ENCODE measurements around the gene PARD6A.

The PARD6A gene

DNA sequence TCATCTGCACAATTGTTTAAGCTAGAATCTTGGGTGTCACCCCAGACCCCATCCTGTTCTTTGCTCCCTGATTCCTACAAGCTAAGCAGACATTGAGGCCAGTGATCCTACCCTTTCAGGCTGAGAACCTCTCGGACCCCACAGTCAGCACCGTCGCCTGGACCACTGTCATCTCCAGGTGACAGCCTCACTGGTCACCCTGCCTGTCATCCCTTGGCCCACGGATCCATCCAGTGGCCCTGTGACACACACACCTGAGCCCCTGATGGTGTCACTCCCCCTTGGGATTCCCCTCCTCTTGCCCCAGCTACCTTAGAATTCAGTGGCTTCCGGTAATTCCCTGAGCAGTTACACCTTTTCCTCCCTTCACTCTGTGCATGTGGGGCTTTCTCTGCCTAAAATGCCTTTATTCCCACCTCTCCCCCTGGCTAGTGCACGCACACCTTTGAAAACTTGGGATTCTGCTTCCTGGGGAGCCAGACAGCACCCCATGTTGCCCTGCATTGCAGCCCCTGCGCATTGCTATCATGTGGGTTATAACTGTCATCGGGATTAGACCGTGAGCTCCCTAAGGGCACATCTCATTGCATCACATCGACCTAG lies 8.8 kb downstream of the PARD6A start:
- peaks cover 2% of the 10 kb centered on the region for H3K36me3 ChIP-seq
- no peaks in the 10 kb centered on the region for H3K27me3 ChIP-seq (ENCODE audit: insufficient read depth, low read depth, severe bottlenecking)
- no peaks in the 10 kb centered on the region for H3K9me3 ChIP-seq (ENCODE audit: severe bottlenecking)
- no peak overlapping the region for H3K4me3 ChIP-seq (ENCODE audit: low read depth, low read length)
- H3K27ac ChIP-seq = no peak overlapping the region
- DNase-seq = no peak
- TF ChIP-seq, protein P1, sequence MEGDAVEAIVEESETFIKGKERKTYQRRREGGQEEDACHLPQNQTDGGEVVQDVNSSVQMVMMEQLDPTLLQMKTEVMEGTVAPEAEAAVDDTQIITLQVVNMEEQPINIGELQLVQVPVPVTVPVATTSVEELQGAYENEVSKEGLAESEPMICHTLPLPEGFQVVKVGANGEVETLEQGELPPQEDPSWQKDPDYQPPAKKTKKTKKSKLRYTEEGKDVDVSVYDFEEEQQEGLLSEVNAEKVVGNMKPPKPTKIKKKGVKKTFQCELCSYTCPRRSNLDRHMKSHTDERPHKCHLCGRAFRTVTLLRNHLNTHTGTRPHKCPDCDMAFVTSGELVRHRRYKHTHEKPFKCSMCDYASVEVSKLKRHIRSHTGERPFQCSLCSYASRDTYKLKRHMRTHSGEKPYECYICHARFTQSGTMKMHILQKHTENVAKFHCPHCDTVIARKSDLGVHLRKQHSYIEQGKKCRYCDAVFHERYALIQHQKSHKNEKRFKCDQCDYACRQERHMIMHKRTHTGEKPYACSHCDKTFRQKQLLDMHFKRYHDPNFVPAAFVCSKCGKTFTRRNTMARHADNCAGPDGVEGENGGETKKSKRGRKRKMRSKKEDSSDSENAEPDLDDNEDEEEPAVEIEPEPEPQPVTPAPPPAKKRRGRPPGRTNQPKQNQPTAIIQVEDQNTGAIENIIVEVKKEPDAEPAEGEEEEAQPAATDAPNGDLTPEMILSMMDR (IDR thresholded peaks at IDR 0.05; ENCODE audit: low read depth, low read length) = no peak

DNA sequence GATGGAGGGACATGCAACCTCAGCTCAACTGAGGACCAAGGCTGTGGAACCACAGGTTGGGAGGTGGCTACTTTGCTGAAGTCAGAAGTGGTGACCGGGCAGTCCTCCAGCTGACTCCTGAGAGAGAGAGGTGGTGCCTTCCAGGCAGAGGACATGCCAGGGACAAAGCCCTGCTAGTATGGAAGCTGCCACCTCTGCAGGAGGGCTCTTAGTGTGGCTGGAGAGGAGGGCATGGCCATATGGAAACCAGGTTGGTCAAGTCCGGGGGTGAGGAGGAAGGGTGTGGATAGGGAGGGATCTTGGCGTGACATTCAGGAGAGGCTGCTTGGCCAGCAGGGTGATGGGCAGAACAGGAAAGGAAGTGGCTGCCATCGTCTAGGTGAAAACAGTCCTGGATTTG lies 11.5 kb downstream of the PARD6A start:
- Histone ChIP-seq H3K36me3 (peaks cover 1% of the 10 kb centered on the region), H3K9me3 (ENCODE audit: severe bottlenecking) (no peaks in the 10 kb centered on the region), H3K27me3 (ENCODE audit: insufficient read depth, low read depth, severe bottlenecking) (no peaks in the 10 kb centered on the region), H3K27ac (no peak overlapping the region), H3K4me3 (ENCODE audit: low read depth, low read length) (no peak overlapping the region)
- TF ChIP-seq, protein P1 (IDR thresholded peaks at IDR 0.05; ENCODE audit: low read depth, low read length) = no peak
- DNase-seq = no peak

DNA sequence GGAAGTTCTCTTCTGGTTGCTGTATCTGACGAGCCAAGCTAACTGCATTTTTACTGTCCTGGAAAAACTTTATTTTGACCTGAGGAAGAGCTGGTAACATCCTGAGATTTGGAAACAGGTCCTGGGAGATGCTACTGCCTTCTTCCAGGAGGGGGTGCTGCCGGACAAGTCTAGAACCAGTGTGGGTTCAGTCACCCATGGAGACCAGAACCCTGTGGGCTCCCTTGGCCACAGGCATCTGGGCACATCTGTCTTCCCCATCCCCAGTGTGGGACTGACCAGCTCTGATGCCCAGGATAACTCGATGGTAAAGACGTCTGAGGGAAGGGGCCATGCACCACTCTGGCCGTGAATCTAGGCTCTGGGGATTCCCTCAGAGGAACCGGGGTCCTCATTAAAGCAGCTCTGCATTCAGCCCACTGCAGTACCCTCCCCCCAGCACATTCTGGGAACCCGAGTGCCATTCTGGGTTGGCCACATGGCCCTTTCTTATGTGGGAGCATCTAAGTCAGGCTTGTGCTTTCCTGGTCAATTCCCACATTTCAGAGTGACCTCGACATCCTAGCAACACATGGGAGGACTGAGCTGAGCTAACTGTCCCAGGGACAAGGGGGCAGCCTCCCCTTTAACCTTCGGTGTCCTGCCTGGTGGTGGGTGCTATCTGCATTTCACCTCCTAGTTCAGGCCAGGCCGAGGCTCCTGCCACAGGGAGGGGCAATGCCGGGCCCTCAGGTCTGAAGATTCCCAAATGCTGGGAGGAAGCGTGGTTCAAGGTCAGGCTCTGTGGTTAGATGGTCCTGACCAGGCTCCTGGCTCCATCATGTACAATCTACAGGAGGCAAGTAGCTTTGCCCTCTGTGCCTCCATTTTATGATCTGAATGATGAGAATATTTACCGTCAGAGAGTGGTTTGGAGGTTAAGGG lies 12.2 kb downstream of the PARD6A start:
- TF ChIP-seq, protein P1 (IDR thresholded peaks at IDR 0.05; ENCODE audit: low read depth, low read length) = peak; percentile 87
- Histone ChIP-seq H3K9me3 (ENCODE audit: severe bottlenecking) (no peaks in the 10 kb centered on the region), H3K27ac (no peak overlapping the region), H3K4me3 (ENCODE audit: low read depth, low read length) (no peak overlapping the region), H3K27me3 (ENCODE audit: insufficient read depth, low read depth, severe bottlenecking) (no peaks in the 10 kb centered on the region), H3K36me3 (peaks cover 6% of the 10 kb centered on the region)
- DNase-seq = peak; percentile 74

DNA sequence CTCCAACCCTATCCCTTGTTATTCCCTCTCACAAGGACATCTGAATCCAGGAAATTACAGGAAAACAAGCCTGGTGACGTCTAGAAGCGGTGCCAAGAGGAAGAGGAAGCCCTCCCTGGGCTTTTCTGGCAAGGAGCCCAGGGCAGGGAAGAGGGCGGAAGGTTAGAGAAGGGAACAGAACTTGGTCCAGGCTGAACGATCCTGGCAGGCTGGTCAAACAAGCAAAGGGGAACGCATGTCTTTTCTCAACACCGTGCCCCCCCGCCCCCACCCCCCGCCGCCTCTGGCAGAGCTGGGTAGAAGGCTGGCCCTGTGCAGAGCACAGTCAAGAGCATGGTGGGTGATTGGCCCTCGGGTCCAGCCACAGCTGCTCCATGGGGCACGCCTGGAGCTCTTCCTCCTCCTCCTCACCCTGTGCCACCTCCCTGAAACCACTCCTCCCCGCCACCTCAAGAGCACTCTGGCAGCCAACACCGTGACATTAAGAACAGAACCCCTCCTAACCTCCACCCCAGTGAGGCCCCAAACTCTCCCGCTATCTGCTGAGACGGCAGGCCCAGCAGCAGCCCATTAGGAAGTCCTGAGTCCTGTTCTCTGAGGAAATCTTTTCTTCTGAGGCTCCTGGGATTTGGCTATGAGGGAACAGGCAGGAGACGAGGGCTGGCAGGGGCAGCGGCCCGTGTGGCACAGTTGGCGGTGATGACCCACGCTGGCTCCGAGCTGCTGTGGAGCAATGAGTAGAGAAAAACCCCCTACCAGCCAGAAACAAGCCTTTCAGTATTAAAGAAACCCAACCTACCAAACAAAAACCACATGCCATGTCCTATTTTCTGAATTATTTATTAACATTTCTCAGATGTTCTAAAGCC lies 13.2 kb downstream of the PARD6A start:
- Histone ChIP-seq H3K36me3 (peaks cover 6% of the 10 kb centered on the region), H3K27ac (no peak overlapping the region), H3K4me3 (ENCODE audit: low read depth, low read length) (no peak overlapping the region), H3K27me3 (ENCODE audit: insufficient read depth, low read depth, severe bottlenecking) (no peaks in the 10 kb centered on the region), H3K9me3 (ENCODE audit: severe bottlenecking) (no peaks in the 10 kb centered on the region)
- TF ChIP-seq, protein P1 (IDR thresholded peaks at IDR 0.05; ENCODE audit: low read depth, low read length) = no peak
- DNase-seq = no peak

DNA sequence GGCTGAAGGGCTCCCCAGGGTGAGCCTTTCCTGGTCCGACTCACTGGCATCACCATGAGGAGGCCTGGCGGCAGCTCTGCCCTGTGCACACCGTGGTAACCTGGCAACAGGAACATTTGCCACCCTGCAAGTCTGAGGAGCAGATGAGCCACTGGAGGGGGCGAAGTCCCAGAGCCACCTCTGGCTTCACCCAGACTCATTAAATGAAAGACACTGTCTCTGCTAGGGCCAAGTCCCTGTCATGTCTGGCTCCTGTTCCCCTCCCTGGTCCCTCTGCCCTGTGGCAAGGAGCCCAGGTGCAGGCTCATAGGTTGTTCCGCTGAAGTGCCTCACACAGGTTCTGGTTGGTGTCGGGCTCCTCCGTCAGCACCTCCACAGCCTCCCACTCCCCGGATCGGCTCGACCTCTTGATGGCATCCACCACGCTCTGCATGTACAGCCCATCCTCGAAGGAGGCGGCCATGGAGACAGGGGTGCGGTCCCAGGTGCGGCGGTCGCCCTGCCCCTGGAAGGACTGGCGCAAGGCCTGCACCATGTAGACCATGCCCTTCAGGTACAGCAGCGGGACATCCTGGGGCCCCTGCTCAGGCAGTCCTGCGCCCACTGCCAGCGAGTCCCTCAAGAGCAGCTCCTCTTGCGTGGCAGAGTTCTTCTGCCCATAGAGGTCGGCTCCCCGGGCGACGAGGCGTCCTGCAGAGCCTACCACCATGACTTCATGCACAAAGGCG lies 14.3 kb downstream of the PARD6A start:
- Histone ChIP-seq H3K4me3 (ENCODE audit: low read depth, low read length) (no peak overlapping the region), H3K36me3 (peaks cover 6% of the 10 kb centered on the region), H3K9me3 (ENCODE audit: severe bottlenecking) (no peaks in the 10 kb centered on the region), H3K27me3 (ENCODE audit: insufficient read depth, low read depth, severe bottlenecking) (no peaks in the 10 kb centered on the region), H3K27ac (no peak overlapping the region)
- DNase-seq = no peak
- TF ChIP-seq, protein P1 (IDR thresholded peaks at IDR 0.05; ENCODE audit: low read depth, low read length) = no peak

Data from WERI-Rb-1 (cell line).